ENCODE measurements around the gene NAA80.
A peak's percentile ranks its signal among the peaks of the same experiment; 100 is the strongest.

- TF ChIP-seq POLR2AphosphoS5 (IDR thresholded peaks at IDR 0.05) (peak; percentile 27 to 88 (median 60)), CTCF (IDR thresholded peaks at IDR 0.05) (peak in 6 of 7 experiments; percentile 69 to 100 (median 98))
These were observed 26.1 kb downstream of the NAA80 start for GRCh38 chr3:50272911-50273688.
